Left renal pelvis (tissue), 4 donors: ENCODE results near the gene CCNY. TPM values are rescaled to one million over a fixed set of nuclear protein-coding genes. Genes with fewer than 3 reads are reported as not detected.
"Not testable (repeated sequence)": the region's sequence is repeated elsewhere in the genome, so short reads cannot be mapped to it uniquely, and the experiment has no call there.

Source experiments
- DNase-seq, 4 donors: peaks; one replicate each; pipeline ENCODE4 v3.0.0-alpha.2; 2013; ENCODE audit warnings: low read depth in 4 of 4, low spot score in 3 of 4
- polyA plus RNA-seq, 4 donors: library from polyadenylated mRNA; unstranded; fragments of 120-200 nt; gene quantifications; one replicate each; pipeline ENCODE4 v1.2.1, GENCODE V29; 2013; ENCODE audit not compliant: insufficient read length in 4 of 4

The CCNY gene
- polyA plus RNA-seq, 4 donors: 91.7 to 114 (median 110) TPM

DNA sequence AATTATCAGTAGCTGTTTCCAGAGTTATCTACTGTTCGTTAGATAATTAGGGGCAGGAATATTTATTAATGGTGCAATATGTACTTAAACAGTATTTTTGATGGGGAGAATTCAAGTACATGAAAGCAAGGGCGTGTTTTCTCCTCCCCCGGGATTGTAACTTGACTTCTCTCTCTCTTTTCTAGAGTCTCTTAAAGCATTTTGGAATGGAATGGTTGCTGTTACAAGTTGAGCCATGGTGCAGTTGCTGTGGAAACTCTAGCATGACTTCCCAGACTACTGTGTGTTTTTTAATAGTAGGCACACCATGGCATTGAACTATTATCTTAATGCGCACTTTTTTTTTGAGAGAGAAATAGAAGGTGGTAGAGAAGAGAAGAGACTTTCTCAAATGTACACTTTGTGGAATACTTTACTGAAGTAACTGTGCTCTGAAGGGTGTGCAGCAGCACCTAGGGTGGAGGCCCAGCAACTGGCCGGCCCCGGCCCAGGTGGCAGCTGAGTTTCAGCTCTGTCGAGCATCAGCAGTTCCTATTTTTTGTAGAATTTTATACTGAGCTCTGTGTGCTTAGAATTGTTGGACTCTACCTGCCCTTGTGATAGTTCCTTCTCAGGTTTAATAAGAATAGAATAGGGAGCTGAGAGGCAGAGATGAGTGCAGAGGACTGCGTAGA, 64.4 kb downstream of the CCNY start:
- no peak for DNase-seq

DNA sequence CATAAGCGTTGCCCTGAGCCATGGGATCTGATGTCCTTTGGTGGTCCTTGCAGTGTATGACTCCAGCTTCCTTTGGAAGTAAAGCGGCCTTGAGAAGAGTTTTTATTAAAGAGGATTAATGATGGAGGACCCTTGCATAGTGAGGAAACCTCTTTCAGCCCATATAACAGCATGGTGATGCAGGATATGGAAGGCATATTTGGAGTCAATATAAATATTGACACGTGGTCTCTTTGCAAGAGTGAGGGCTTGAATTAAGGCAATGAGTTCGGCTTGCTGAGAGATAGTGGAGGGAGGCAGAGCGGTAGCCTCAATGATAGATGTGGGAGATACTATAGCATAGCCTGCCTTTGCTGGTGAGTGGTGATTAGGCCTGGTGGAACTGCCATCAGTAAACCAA, 67.2 kb downstream of the CCNY start:
- not testable (repeated sequence) for DNase-seq

- DNase-seq: not testable (repeated sequence)
These were observed 67.8 kb downstream of the CCNY start for GRCh38 chr10:35404077-35404476.

DNA sequence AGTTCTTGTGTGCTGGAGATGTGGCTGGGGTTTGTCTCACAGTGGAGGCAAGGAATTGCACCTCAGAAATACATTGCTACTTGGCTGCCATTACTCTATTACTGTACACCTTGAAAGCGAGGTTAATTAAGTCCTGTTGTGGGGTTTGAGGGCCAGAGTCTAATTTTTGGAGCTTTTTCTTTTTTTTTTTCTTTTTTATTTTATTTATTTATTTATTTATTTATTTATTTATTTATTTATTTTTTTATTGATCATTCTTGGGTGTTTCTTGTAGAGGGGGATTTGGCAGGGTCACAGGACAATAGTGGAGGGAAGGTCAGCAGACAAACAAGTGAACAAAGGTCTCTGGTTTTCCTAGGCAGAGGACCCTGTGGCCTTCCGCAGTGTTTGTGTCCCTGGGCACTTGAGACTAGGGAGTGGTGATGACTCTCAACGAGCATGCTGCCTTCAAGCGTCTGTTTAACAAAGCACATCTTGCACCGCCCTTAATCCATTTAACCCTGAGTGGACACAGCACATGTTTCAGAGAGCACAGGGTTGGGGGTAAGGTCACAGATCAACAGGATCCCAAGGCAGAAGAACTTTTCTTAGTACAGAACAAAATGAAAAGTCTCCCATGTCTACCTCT, 69.8 kb downstream of the CCNY start:
- not testable (repeated sequence) for DNase-seq

- not testable (repeated sequence) for DNase-seq
These were observed 71.4 kb downstream of the CCNY start for GRCh38 chr10:35407696-35408095.

DNA sequence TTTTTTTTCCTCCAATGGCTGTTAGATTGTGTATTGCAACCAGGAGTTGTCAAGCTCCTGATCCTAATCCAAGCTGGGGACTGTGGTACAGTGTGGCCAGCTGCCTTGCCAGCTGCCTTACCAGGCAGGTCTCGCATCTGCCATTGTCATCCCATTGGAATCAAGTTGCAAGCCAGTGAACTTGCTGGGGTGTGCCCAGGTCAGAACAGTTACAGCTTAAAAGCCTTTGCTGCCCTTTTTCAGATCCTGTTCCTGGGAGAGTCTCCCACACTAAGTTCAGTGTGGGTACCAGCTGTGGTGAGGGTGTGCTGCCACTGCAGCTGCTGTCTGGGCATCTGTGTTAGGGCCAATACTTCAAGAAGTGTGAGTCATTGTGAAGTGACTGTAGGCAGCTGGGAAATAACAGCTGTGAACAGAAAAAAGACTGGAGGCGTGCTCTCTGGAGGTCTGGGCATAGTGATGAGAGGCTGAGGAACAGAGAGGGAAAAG, 72.8 kb downstream of the CCNY start:
- DNase-seq: no peak

GRCh38 chr10:35409808-35410207, 73.5 kb downstream of the CCNY start:
- DNase-seq: no peak

DNA sequence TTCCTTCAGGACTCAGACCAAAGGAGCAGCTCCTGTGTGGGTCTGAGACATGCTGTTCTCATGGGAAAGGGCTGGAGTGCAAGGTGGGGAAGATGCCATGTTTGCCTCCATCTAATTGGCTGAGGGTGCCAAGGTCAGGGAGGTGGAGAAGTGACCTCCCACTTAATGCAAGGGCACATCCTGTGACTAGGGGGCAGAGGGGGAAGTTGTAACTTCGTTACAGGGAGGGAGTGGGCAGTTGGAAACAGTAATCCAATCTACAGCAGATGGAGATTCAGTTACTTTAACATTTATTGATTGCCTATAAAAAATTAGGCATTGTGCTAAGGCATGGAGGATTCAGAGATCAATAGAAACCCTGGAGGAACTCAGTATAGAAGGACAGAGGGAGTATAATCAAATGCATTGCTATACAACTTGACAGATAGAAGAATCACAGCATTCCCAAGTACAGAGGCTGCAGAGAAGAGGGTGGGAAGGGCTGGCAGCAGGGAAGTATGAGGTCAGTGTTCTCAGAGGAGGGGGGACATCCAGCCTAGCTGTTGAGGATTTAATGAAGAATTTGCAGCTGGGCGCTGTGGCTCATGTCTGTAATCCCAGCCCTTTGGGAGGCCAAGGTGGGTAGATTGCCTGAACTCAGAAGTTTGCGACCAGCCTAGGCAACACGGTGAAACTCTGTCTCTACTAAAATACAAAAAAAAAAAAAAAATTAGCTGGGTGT, 75.9 kb downstream of the CCNY start:
- no peak for DNase-seq

GRCh38 chr10:35412900-35413491, 76.7 kb downstream of the CCNY start:
- no peak for DNase-seq

- no peak for DNase-seq
These were observed 77.9 kb downstream of the CCNY start for GRCh38 chr10:35413985-35414861.

- DNase-seq: no peak
These were observed 79.2 kb downstream of the CCNY start for GRCh38 chr10:35415505-35415904.

- DNase-seq: no peak
These were observed 80.5 kb downstream of the CCNY start for GRCh38 chr10:35416619-35417312.

DNA sequence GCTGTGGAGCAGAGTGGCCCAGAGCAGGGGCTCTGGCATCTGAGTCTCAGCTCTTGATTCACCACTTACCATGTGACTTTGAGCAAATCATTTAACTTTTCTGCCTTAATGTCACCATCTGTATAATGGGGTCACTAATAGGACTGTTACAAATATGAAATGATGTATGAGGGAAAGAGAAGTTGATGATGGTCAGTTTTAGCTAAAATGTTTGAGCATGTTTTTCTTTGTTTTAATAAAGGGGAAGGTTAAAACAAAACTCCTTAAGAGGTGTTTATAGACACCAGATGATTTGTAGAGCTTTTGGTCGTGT, 81.0 kb downstream of the CCNY start:
- no peak for DNase-seq

DNA sequence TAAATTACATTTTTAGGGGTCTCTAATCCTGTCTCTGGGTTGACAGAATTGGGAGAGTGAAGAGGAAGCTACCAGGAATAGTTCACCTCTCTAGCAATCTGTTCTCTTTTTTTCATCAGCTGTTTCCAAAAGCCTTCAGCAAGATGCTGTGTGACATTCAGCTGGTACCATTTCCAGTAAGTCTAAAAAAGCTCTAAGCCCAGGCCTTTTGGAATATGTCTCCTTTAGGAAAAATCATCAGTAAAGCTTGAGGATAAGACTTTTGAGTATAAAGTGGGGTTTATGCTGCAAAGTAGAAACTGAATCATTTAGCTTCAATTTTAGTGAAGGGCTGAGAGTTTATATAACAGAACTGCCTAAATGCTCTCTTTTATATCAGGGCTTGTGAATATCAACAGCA, 81.5 kb downstream of the CCNY start:
- no peak for DNase-seq

DNA sequence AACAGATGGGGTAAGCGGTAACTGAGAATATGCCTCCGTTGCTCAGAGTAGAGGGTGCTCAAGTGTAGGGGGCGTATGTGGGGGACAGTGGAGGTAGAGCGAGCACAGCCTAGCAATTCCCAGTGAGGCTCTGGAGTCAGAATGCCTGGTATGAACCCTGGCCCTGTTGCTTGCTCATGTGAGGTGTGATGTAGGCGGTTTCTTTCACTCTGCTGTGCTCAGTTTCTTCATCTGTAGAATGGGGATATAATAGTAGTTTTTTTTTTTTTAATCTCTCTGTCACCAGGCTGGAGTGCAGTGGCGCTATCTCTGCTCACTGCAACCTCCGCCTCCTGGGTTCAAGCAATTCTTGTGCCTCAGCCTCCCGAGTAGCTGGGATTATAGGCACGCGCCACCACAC, 82.3 kb downstream of the CCNY start:
- DNase-seq: not testable (repeated sequence)

DNA sequence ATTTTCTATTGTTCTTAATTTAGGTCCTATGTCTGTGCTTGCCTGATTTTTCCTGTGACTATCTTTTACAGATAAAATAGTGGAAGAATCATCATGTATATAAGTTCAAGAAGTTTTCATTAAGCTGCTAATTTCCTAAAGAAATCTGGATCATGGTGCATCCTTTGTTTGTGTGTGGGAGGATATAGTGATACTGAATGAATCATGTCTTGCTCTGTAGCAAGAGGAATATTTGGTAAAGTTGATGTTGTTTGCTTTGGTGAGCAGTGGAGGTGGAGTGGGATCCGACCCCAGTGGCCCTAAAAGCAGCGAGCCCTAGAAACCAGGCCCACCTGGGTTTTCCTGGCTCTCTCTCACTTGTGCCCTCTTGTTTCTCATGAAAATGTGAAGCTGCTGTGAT, 83.7 kb downstream of the CCNY start:
- DNase-seq: no peak

DNA sequence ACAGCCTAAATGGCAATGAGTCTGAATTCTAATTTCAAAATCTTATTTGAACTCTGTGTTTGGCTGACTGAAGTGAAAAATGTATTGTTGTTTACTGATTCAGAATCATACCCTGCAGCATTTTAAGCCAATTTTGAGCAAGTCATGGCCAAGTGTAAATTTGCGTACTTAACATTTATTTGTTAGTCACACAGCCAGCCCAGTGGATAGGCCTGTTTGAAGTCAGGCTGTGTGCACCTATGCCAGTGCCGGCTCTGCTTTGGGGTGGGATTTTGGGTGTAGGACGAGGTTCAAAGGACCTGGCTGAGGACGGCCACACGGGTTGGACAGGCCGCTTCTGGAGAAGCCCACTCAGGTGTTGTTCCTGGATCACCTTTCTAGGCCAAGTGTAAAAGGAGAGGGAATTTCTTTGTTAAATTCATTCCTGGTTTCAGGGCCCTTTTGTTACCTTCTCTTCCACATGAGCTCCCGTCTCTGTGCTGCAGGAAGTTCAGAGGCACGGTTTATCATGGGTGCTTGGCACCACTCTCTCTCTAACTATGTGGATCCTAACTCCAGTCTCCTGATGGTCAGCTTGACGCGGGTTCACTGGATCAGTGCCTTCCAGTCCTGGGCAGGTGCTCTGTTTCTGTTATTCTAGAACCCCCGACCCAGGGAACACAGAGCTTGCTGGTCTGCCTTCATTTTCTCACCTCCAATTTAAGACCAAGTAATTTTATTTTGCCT, 84.7 kb downstream of the CCNY start:
- no peak for DNase-seq

GRCh38 chr10:35421553-35422178, 85.4 kb downstream of the CCNY start:
- no peak for DNase-seq

DNA sequence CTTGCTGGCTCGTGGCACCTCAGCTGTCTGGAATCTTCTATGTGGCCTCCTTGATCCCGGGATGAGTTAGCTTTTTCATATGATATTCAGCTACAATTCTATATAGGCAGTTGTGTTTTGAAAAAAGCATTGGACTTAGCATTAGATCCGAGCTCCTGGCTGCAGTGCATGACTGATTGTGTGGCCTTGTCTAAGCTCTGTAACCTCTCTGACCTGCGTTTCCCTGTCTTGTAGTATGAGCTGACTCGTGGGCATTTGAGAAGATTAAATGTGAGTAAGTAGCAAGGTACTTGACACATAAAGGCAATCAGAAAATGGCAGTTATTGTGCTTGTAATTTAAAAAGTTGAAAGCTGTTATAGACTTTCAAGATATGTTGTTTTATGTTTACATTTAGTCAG, 85.9 kb downstream of the CCNY start:
- DNase-seq: no peak
